Neural progenitor cell (in vitro differentiated cells): ENCODE data around the gene MAGOHB. TPM values are rescaled to one million over a fixed set of nuclear protein-coding genes. Genes with fewer than 3 reads are reported as not detected.
"Not testable (repeated sequence)": the region's sequence is repeated elsewhere in the genome, so short reads cannot be mapped to it uniquely, and the experiment has no call there.

Source experiments
- DNase-seq: peaks from one replicate; pipeline ENCODE4 v3.0.0-alpha.2; 2016; ENCODE audit warnings: low spot score
- H2AFZ ChIP-seq: fragments of 200-600 bp; sonication (generic); replicated peaks from 2 replicates; pipeline ENCODE4 v1.6.1; 2016; ENCODE audit warnings: antibody characterized with exemption
- H3F3A ChIP-seq: fragments of 200-600 bp; sonication (generic); 2 replicates; pipeline ENCODE4 v1.6.1; 2016; ENCODE audit warnings: antibody characterized with exemption, low read depth
- H3K27ac ChIP-seq: fragments of 200-600 bp; sonication (generic); 2 replicates; pipeline ENCODE4 v1.5.1; 2016; ENCODE audit warnings: mild to moderate bottlenecking
- H3K27me3 ChIP-seq: fragments of 200-600 bp; sonication (generic); 2 replicates; pipeline ENCODE4 v1.6.1; 2016; ENCODE audit warnings: mild to moderate bottlenecking, moderate library complexity
- H3K36me3 ChIP-seq: fragments of 200-600 bp; sonication (generic); 2 replicates; pipeline ENCODE4 v1.5.1; 2016
- H3K4me1 ChIP-seq: fragments of 200-600 bp; sonication (generic); 2 replicates; pipeline ENCODE4 v1.6.1; 2016; ENCODE audit warnings: mixed run types
- H3K4me2 ChIP-seq: fragments of 200-600 bp; sonication (generic); 2 replicates; pipeline ENCODE4 v1.6.1; 2016
- H3K4me3 ChIP-seq: fragments of 200-600 bp; sonication (generic); 2 replicates; pipeline ENCODE4 v1.5.1; 2016
- H3K79me2 ChIP-seq: fragments of 200-600 bp; sonication (generic); 2 replicates; pipeline ENCODE4 v1.6.1; 2016; ENCODE audit warnings: low read depth
- H3K9ac ChIP-seq: fragments of 200-600 bp; sonication (generic); 2 replicates; pipeline ENCODE4 v1.6.1; 2016
- H3K9me3 ChIP-seq: fragments of 200-600 bp; sonication (generic); 2 replicates; pipeline ENCODE4 v1.5.1; 2016; ENCODE audit warnings: low read depth
- H4K20me1 ChIP-seq: fragments of 200-600 bp; sonication (generic); 2 replicates; pipeline ENCODE4 v1.6.1; 2016; ENCODE audit warnings: low read depth
- H3K27ac Mint-ChIP-seq: 3 replicates; pipeline ENCODE4 v1.8.0; 2021; ENCODE audit warnings: mixed read lengths
- H3K27me3 Mint-ChIP-seq: 2 replicates; pipeline ENCODE4 v1.8.0; 2022; ENCODE audit warnings: low read depth, mild to moderate bottlenecking, inconsistent platforms, moderate library complexity, mixed read lengths; ENCODE audit not compliant: insufficient read depth
- H3K36me3 Mint-ChIP-seq: 3 replicates; pipeline ENCODE4 v1.8.0; 2021; ENCODE audit warnings: mixed read lengths
- H3K4me1 Mint-ChIP-seq: 3 replicates; pipeline ENCODE4 v1.8.0; 2021; ENCODE audit warnings: mixed read lengths
- H3K4me3 Mint-ChIP-seq: 3 replicates; pipeline ENCODE4 v1.8.0; 2021; ENCODE audit warnings: mild to moderate bottlenecking, moderate library complexity, mixed read lengths
- H3K9me3 Mint-ChIP-seq: 3 replicates; pipeline ENCODE4 v1.8.0; 2020; ENCODE audit warnings: mixed read lengths
- EZH2 ChIP-seq: fragments of 200-600 bp; sonication (generic); IDR thresholded peaks from 2 replicates; pipeline ENCODE4 v1.6.1; 2017; ENCODE audit warnings: antibody characterized with exemption, mild to moderate bottlenecking, moderate library complexity
- EZH2phosphoT487 ChIP-seq: fragments of 200-600 bp; sonication (generic); IDR thresholded peaks from 2 replicates; pipeline ENCODE4 v1.6.1; 2017; ENCODE audit warnings: antibody characterized with exemption
- total RNA-seq: library from RNA; depleted of rRNA; stranded (reverse); fragments of >200 nt; gene quantifications from 2 replicates; pipeline ENCODE4 v1.2.3, GENCODE V29; 2015; ENCODE audit warnings: low replicate concordance
- TF ChIP-seq, protein P1 (sequence below): fragments of 200-600 bp; sonication (generic); IDR thresholded peaks from 2 replicates; pipeline ENCODE4 v1.5.1; 2017; ENCODE audit warnings: antibody characterized with exemption, mild to moderate bottlenecking

Gene MAGOHB
- total RNA-seq, 1 donor from 2014 or later: 53.5 TPM

- Mint-ChIP-seq H3K27me3 (peaks cover 3% of the 10 kb centered on the region), H3K36me3 (peaks cover 4% of the 10 kb centered on the region), H3K9me3 (no peaks in the 10 kb centered on the region), H3K4me1 (peaks cover 21% of the 10 kb centered on the region), H3K4me3 (peak overlapping the region; percentile 99), H3K27ac (no peak overlapping the region)
- Histone ChIP-seq H4K20me1 (no peaks in the 10 kb centered on the region), H3K79me2 (peaks cover 35% of the 10 kb centered on the region), H3F3A (peaks cover 4% of the 10 kb centered on the region), H3K36me3 (peaks cover 8% of the 10 kb centered on the region), H2AFZ (peak overlapping the region; percentile 97), H3K9ac (peak overlapping the region; percentile 97), H3K9me3 (no peaks in the 10 kb centered on the region), H3K27ac (no peak overlapping the region), H3K4me1 (peaks cover 9% of the 10 kb centered on the region), H3K4me3 (peak overlapping the region; percentile 92), H3K27me3 (no peaks in the 10 kb centered on the region), H3K4me2 (peak overlapping the region; percentile 99)
- TF ChIP-seq, protein P1, sequence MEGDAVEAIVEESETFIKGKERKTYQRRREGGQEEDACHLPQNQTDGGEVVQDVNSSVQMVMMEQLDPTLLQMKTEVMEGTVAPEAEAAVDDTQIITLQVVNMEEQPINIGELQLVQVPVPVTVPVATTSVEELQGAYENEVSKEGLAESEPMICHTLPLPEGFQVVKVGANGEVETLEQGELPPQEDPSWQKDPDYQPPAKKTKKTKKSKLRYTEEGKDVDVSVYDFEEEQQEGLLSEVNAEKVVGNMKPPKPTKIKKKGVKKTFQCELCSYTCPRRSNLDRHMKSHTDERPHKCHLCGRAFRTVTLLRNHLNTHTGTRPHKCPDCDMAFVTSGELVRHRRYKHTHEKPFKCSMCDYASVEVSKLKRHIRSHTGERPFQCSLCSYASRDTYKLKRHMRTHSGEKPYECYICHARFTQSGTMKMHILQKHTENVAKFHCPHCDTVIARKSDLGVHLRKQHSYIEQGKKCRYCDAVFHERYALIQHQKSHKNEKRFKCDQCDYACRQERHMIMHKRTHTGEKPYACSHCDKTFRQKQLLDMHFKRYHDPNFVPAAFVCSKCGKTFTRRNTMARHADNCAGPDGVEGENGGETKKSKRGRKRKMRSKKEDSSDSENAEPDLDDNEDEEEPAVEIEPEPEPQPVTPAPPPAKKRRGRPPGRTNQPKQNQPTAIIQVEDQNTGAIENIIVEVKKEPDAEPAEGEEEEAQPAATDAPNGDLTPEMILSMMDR: no peak
- TF ChIP-seq EZH2 (no peak), EZH2phosphoT487 (no peak)
- peak; percentile 19 for DNase-seq
Observed at GRCh38 chr12:10614056-10614370, 604 bp upstream of the MAGOHB start.

DNA sequence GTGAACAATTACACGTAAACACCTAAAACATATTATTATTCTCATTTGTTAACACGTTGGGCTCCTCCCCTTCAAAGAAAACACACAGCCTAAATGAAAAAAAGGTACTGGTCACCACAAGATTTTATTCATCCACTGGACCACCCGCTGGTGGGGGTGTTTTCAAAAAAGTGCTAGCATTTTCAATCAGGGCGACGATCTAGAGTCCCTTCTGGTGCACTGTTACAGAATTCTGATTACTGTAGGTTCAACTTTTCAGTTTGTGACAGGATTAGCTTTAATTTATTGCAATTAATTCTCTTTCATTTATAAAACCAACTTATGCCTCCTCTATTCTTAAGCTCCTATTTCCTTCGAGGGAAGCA lies 443 bp downstream of the MAGOHB start:
- Histone ChIP-seq H3F3A (peaks cover 4% of the 10 kb centered on the region), H3K4me2 (peak overlapping the region; percentile 99), H4K20me1 (no peaks in the 10 kb centered on the region), H3K9me3 (no peaks in the 10 kb centered on the region), H3K9ac (peak overlapping the region; percentile 97), H3K36me3 (peaks cover 16% of the 10 kb centered on the region), H3K79me2 (peaks cover 35% of the 10 kb centered on the region), H2AFZ (peak overlapping the region; percentile 97), H3K27ac (peak overlapping the region; percentile 72), H3K27me3 (no peaks in the 10 kb centered on the region), H3K4me1 (peaks cover 9% of the 10 kb centered on the region), H3K4me3 (peak overlapping the region; percentile 92)
- Mint-ChIP-seq H3K4me1 (peaks cover 21% of the 10 kb centered on the region), H3K9me3 (no peaks in the 10 kb centered on the region), H3K36me3 (peaks cover 4% of the 10 kb centered on the region), H3K27ac (peak overlapping the region; percentile 98), H3K27me3 (peaks cover 3% of the 10 kb centered on the region), H3K4me3 (peak overlapping the region; percentile 99)
- DNase-seq: peak; percentile 38
- TF ChIP-seq EZH2 (no peak), EZH2phosphoT487 (no peak)
- TF ChIP-seq, protein P1: no peak

DNA sequence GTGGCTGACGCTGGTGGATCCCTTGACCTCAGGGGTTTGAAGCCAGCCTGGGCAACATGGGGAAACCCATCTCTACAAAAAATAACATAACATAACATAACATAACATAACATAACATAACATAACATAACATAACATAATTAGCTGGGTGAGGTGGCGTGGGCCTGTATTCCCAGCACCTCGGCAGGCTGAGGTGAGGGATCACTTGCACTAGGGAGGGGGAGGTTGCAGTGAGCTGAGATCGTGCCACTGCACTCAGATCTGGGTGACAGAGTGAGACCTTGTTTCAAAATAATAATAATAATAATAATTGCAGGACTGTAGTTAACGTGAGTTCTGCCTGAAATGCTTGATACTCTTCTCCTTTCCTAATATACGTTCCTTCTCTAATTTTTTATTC lies 1.3 kb downstream of the MAGOHB start:
- Histone ChIP-seq H3K9me3 (no peaks in the 10 kb centered on the region), H3F3A (peaks cover 4% of the 10 kb centered on the region), H3K27me3 (no peaks in the 10 kb centered on the region), H2AFZ (no peak overlapping the region), H3K79me2 (peaks cover 35% of the 10 kb centered on the region), H3K4me3 (peak overlapping the region; percentile 92), H3K4me1 (peaks cover 9% of the 10 kb centered on the region), H3K27ac (no peak overlapping the region), H4K20me1 (no peaks in the 10 kb centered on the region), H3K4me2 (peak overlapping the region; percentile 99), H3K36me3 (peaks cover 24% of the 10 kb centered on the region), H3K9ac (peak overlapping the region; percentile 97)
- DNase-seq: no peak
- peaks cover 3% of the 10 kb centered on the region for H3K27me3 Mint-ChIP-seq
- peaks cover 4% of the 10 kb centered on the region for H3K36me3 Mint-ChIP-seq
- peaks cover 21% of the 10 kb centered on the region for H3K4me1 Mint-ChIP-seq
- peak overlapping the region; percentile 99 for H3K4me3 Mint-ChIP-seq
- H3K9me3 Mint-ChIP-seq: no peaks in the 10 kb centered on the region
- no peak for TF ChIP-seq EZH2phosphoT487
- TF ChIP-seq, protein P1: no peak
- TF ChIP-seq EZH2: no peak
- no peak overlapping the region for H3K27ac Mint-ChIP-seq

- DNase-seq, H3K4me1 ChIP-seq, H4K20me1 ChIP-seq, H3K9me3 ChIP-seq, H3K27ac ChIP-seq, H3F3A ChIP-seq, H3K4me3 Mint-ChIP-seq, H3K9ac ChIP-seq, H2AFZ ChIP-seq, H3K36me3 Mint-ChIP-seq, H3K27me3 Mint-ChIP-seq, H3K4me3 ChIP-seq, H3K27ac Mint-ChIP-seq, H3K4me2 ChIP-seq, H3K9me3 Mint-ChIP-seq, H3K27me3 ChIP-seq: not testable (repeated sequence)
- Histone ChIP-seq H3K79me2 (peaks cover 35% of the 10 kb centered on the region), H3K36me3 (peaks cover 29% of the 10 kb centered on the region)
- H3K4me1 Mint-ChIP-seq: peaks cover 21% of the 10 kb centered on the region
Observed at GRCh38 chr12:10611258-10611657, 2.2 kb downstream of the MAGOHB start.
